T-helper 22 cell (primary cell): ENCODE data around the gene DHODH.
"Not testable (repeated sequence)": the region's sequence is repeated elsewhere in the genome, so short reads cannot be mapped to it uniquely, and the experiment has no call there.

Experiments
- DNase-seq: peaks from one replicate; pipeline ENCODE4 v3.0.0-alpha.2; 2020; ENCODE audit warnings: low read depth

Gene DHODH

GRCh38 chr16:72054254-72054847 is 45.8 kb downstream of the DHODH start, which contains the start of gene HP:
Gene HP (plus strand): TSS chr16:72054505. CDS start chr16:72054653, 148 bp downstream.
- DNase-seq: not testable (repeated sequence)

DNA sequence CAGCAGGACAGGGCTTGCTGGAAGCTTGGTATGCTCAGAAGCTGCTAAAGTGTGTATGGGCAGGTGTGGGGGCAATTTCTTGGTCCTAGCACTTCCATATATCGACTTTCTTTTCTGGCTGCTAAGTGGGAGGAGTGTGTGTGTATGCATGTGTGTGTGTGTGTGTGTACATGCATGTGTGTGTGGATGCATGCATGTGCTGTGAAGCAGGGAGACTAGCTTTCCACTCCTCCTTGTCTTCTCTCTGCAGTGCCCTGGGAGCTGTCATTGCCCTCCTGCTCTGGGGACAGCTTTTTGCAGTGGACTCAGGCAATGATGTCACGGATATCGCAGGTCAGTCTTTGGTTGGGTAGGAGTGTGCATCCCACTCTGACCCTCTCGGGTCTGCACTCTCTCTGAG is 47.4 kb downstream of the DHODH start:
- no peak for DNase-seq

- not testable (repeated sequence) for DNase-seq
These were observed 48.8 kb downstream of the DHODH start for GRCh38 chr16:72057313-72057712.

DNA sequence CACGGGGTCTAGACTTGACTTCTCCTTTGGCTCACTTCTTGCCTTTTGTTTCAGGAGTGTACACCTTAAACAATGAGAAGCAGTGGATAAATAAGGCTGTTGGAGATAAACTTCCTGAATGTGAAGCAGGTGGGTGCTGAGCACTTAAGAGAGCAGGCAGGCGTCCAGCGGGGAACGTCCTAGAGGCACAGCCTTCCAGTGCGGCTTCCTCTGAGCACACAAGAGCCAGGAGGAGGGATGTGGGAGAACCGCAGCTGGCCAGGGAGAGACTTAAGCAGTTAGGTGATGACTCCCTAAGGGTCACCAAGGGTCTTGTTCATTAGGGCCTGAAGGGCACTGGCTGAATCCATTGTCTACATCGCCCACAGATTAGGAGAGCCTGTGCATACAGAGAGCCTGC is 50.5 kb downstream of the DHODH start:
- DNase-seq: not testable (repeated sequence)

GRCh38 chr16:72060405-72060804 is 51.9 kb downstream of the DHODH start:
- no peak for DNase-seq

DNA sequence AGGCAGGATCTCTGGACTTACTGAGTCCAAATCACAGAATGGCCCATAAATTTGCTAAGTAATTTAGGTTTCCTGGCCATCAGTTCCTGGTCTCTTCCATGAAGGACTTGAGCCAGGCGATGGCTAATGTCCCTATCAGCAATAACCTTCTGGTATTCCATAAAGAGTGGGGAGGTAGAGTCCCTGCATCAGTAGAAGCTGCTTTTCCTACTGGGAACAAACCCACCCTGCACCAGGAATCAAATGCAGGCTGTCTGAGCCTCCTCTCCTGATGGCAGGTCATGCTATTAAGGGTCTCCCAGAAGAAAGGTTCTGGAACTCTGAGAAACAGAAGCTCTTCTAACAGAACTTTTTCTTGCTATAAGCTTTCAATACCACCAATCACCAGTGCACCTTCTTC is 53.0 kb downstream of the DHODH start:
- no peak for DNase-seq

- DNase-seq: no peak
These were observed 55.9 kb downstream of the DHODH start for GRCh38 chr16:72064361-72064894.

DNA sequence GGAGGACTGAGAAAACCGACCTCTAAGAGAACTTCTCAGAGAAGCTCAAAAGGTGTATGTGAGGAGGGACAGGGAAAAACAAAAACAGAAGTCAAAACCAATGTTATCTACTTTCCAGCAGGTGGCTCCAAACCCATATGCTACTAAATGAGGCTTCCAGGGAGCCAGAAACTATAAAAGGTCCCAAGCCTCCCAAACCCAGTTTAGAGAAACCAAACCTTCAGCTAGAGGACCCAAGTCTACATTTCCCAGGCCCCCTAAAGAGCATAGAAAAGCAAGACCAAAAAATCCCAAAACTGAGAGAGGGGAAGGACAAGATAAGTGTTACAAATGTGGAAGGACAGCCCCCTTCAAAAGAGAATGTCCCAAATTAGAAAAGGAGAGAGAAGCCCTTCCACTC is 58.2 kb downstream of the DHODH start:
- no peak for DNase-seq

DNA sequence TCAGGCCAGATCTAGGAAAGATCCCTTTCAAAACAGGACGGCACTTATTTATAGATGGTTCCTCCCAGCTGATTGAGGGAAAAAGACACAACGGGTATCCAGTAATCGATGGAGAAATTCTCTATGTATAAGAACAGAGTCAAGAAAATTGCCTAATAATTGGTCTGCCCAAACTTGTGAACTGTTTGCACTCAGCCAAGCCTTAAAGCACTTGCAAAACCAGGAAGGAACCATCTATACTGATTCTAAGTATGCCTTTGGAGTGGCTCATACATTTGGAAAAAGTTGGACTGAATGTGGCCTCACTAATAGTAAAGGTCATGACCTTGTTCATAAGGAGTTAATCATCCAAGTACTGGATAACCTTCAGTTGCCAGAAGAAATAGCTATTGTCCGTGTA is 60.4 kb downstream of the DHODH start:
- no peak for DNase-seq

DNA sequence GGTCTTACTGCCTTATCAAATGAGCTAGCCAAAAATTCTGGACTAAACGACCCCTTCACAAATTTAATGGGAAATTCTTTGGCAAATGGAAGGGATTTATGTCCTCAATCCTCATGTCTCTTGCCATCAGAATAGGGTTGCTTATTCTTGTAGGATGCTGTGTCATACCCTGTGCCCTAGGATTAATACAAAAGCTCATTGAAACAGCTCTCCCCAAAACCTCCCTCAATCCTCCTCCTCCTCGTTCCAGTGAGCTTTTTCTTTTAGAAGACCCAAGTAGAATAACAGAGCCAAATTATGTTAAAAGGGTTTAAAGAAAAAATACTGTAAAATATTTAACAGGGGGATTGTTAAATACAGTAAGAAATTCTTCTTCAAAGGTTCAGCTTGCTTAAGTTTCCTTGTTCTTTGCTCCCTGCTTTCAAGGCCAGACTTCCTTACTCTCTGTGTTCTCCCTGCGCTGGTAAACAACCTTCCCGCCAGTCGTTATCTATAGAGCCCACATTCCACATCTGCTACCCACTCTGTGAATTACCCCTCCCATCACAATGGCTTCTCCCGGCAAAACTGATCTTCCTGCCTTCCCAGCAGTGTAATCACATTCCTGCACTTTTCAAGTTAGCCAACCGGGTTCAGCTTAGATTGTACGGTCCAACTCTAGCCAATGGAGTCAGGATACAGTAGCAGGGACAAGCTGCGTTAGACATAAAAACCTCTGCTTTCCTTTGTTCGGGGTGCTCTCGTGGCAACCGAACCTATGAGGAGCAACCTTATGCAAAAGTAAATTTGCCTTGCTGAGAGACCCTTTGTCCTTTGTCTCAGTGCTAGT is 64.2 kb downstream of the DHODH start:
- DNase-seq: no peak

DNA sequence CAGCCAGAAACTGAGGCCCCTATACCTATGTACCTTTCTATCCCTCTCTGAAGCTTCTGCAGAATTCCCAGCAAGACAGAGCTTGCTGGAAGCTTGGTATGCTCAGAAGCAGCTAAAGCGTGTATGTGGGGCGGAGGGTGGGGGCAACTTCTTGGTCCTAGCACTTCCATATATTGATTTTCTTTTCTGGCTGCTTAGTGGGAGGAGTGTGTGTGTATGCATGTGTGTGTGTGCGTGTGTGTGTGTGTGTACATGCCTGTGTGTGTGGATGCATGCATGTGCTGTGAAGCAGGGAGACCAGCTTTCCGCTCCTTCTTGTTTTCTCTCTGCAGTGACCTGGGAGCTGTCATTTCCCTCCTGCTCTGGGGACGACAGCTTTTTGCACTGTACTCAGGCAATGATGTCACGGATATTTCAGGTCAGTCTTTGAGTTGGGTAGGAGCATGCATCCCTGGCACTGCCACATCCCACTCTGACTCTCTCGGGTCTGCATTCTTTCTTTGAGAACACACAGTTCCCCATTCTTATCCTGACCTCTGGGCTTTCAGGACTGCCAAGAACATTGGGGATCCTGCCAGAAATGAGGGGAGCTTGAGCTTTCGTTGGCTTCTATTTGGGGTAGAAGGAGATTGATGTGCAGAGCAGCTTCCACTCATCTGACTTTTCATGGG is 65.2 kb downstream of the DHODH start:
- no peak for DNase-seq

GRCh38 chr16:72075067-72075466 is 66.5 kb downstream of the DHODH start:
- not testable (repeated sequence) for DNase-seq
